ENCODE results near the gene FGF14.

Gene FGF14

DNA sequence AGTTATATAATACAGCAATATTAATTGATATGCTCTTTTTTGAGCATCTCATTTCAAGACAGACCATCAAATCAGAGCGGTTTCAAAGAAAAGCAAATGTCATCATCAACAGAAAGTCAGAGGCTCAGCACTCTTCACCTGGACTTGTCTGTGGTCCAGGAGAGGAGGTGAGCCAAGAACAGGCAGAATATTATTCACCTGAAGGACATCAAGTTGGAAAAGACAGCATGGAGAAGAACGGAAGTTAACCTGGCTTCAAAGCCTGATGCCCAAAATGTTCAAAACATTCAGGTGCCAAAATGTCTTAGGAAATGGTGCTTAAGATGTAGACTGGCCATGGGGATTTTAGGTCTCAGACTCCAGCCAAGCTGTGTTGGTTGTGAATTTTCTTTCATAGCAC lies 40.7 kb downstream of the FGF14 start:
- no peak for DNase-seq

DNA sequence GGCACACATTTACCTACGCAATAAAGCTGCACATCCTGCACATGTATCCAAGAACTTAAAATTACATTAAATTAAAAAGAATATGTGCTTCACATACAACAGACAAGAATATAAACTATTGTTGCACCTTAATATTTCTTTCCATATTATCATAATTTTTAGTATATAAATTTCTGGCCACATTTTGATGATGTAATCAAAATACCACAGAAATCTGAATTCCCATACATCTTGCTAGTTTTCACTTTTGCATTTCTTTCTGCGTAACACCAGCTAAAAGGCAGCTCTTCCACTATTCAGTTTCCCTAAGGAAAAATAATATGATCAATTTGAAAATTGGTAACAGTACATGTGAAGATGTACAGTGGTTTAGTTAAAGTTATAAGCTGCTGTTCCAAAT lies 42.6 kb downstream of the FGF14 start:
- no peak for DNase-seq

DNA sequence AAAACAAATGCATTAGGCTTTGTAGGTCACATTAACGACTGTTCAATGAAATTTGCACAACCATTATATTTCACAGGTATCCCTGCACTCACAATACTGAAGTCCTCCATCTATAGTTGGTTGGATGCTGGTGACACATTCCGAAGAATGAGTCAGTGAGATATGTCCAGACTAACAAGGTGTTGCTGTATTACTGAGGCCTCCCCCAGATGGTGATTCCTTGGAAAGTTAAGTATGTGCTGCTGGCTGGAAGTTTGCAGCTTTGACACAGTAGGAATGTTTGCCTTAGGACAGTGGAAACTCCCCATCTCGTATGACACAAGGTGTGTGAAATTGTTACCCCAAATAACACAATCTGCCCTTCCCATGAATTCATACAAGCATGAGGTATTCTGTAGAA lies 46.6 kb downstream of the FGF14 start:
- DNase-seq = no peak

DNA sequence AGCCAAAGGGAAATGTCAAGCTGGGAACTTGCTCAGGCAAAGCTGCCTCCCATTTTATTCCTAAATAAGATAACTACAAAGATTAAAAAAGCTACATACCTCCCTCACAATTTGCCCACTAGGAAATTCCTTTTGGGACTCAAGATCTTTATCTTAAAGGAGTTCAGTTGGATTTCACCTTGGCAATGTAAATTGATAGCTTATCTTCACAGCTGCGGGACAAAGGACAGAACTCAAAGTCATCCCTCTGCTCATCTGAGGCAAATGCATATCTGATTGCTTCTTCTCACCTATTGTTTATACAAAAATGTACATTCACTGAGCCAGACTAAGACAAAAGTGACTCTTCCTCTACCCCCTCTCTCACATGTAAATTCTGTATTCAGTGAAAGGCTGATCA lies 47.8 kb downstream of the FGF14 start:
- no peak for DNase-seq

DNA sequence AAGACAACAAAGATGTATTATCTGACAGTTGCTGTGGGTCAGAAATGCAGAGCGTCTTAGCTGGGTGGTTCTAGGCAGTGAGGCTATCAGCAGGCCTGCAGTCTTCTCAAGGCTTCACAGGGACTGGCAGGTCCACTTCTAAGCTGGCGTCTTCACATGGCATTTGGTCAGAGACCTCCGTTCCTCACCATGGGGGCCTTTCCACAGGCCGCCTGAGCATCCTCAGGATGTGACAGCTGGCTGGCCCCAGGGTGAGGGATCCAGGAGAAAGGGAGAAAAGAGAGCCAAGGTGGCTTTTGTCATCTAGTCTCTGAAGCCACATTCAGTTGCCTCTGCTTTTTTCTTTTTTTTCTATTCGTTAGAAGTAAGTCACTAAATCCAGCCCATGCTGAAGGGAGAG lies 50.3 kb downstream of the FGF14 start:
- no peak for DNase-seq

DNA sequence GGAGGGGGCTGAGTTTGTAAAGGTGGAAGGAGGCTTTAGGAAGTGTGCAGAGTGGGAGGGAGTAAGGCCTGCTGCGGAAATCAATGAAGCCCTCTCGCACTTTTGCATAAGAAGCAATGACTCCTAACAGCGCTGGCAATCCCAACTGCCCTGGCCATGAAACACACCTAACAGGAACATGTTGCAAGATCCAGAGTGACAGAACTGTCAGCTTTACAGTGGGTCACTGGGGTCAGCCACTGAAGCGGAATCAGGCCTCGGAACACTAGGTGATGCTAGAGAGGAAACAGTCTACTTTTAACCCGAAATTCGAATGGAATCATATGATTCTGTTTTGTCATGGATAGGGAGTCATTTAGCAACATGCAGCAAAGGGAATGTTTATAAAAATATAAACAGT lies 54.4 kb downstream of the FGF14 start:
- DNase-seq = no peak

DNA sequence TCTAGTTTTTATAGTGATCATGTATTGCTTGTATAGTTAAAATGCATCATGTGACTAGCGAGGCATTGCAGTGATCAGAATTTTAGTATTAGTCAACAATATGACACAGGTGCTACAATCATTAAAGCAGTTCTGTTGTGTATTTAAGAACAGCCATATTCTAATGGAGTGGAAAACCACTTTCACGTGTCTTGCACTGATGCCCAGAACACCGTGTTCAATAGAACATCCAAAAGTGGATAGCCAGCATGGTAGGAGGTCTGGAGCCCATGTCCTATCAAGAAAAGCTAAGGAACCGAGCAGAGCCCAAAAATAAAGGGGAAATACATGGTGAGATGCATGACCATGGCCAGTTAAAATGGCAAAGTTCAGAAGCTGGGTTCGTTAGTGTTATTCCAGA lies 55.1 kb downstream of the FGF14 start:
- no peak for DNase-seq

DNA sequence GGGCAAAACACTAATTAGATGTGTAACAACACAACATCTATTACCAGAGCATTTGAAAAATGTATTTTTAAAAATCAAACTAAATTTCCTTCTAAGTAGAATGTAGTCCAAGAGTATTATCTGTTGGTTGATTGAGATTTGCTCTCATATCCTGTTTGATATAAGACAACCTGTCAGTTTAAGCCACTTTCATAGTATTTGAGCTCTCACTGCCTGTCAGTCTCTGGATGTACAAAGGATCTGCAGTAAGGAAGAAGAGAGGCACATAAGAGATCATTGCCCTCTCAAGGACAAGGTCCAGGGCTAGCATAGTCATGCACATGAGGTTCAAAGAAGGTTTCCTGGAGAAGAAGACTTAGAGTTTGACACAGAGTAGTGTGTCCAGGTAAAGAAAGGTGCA lies 57.4 kb downstream of the FGF14 start:
- no peak for DNase-seq

DNA sequence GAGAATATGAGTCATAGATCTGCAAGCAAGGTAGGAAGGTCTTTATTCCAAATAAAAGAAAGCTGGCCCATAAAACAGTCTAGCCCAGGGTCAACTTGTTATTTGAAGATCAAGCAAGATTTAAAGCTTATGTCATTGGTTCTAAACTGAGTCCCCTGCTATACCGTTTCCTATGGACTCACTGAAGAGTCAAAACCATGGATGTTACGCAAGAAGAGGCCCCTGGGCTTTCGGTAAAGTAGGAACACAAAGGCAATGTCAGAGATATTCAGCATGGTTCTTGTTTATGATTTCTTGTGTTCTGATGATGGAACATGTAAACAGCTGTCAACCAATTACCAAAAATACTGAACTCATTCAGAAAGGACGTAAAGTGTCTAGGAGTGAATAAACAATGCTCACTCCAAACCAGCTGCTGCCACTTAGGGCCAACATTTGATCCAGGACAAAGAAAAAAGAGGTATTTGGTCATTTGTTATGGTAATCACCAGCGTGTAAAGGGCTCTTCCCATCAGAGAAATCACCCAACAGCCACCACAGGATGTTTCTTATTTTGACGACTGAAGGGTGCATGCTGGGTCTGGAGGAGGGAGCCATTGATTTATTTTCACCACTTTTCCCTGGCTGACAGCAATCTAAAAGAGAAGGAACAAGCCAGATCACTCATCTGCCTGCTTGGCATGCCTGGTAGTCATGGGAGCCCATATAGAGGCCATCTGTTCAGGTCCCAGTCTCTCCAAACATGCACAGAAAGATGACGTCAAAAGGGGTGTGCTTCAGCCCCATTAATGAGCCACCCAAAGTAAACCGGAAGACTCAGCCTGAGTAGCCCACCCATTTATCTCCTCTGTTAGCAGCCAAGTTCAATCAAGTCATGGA lies 68.3 kb downstream of the FGF14 start:
- DNase-seq = no peak

DNA sequence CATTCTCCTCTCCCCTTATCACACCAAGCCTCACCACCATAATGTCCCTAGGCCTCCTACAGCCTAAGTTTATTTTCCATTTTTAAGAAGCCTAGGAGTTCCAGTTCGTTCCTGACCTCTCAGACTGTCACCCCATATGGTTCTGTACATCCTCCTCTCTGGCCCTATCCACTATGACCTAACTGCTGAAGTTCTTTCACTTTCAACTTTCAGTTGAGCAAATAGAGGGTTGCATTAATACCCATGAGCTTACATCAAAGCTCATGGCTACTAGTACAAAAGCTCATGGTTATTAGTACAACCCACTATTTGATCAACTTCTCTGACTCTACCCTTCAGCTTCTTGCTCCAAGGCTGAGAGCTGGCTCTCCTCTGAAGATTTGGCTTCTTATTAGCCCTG lies 72.9 kb downstream of the FGF14 start:
- no peak for DNase-seq

DNA sequence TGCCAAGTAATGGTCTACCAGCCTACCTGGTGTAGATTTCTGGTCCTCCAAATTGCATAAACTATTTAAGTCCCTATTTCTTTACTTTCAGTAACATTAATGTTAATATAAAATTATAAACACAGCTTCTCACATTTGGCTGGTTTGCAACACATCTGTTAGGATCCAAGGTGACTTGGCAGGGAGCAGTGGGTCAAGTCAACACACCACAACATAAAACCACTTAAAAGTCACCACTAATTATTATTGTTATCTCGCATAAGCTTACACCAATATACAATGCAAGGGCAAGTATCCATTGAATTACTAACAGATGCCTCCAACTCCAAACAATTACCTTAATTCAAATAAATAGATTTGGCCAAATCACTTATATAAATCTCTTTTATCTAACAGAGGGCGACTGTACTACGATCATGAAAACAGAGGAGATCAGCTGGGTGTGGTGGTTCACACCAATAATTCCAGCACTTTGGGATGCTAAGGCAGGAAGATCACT lies 74.7 kb downstream of the FGF14 start:
- no peak for DNase-seq

DNA sequence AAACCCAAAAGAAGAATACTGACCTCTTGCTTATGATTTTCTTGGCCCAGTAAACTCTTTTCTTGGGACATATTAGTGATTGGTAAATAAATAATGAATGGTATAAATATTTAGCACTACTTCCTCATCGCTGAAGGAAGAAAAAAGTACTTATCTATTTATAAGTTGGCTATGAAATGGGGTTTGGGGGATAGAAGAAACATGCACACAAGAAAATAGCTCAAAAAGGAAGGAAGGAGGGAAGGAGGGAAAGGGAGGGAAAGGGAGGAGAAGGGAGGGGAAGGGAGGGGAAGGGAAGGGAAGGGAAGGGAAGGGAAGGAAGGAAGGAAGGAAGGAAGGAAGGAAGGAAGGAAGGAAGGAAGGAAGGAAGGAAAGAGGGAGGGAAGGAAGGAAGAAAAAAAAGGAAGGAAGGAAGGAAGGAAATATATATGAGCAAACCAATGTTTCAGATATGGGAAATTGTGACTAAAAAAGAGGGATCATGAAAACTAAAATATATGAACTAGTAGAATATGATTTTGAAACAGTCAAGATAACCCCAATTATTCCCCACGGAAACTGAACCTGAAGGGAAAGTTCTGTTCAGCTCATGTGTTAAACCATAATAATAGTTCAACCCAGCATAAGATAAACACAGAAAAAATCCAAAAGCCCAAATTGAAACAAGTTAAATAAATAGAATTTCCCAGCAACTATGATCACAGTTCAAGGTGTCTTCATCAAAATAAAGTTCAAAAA lies 75.3 kb downstream of the FGF14 start:
- no peak for DNase-seq

DNA sequence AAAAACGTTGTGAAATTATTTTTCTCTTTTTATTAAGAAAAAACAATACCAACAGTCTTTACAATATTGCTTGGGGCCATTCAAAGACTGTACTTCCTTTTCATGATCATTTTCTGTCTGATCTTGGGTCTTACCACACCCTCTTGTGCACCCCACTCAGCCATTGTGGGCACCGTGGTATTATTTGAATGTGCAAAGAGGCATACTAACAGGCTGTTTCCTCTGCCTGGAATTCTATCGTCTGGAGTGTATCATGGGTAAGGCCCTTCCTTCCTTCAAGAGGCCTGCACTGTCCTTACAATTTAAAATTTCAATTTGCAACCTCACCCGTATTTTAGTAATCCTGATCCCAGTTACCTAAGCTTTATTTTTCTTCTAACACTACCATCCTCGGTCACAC lies 76.5 kb downstream of the FGF14 start:
- DNase-seq = no peak

DNA sequence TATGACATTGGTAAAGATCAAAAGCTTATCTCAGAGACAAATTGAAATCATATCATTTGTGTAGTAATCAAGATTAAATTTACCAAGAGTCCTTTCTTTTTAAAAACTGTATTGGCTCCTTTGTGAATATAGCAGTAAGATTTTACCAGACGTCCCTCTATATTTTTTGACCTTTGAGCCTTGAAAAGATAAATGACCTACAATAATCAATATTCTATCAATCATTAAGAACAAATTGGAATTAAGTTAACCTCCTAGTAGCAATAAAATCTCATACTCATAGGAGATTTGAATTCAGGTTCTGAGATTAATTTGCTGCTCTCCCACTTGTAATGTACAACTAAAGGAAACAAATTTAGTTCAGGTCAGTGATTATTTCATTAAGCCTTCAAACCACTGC lies 78.3 kb downstream of the FGF14 start:
- no peak for DNase-seq

DNA sequence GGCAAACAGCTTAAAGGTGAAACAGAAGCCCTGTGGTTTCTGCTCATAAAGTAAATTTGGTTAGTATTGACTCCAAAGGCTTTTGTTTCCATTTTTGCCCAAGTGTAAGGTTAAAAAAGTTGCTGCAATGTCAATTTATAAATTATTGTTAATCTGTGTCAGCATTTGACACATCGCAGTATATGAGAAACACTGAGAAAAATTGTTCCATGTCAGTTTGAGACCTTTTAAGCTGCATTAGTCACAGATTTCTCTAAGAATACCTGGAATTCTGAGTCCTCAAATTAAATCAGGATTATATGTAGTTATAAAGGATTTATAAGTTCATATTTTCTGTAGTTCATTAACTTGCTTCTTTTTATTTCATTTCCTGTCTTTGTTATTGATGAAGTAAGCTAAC lies 78.8 kb downstream of the FGF14 start:
- DNase-seq = no peak

DNA sequence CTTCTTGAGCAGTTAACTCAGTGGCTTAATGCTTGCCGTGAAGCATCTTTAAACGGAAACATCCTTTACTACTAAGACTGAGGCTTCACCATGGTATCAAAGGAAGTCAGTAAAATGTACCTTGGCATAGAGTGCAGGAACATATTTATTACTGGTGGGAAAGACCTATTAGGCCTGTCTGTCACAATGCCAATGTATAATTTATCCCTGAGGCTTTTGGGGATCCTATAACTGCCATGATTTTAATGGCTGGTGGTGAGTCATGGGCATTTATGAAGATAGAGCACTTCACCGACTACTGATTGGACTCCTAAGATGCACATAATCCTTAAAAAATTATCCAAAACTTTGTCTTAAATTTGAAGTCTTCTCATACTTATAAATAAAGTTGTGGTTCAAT lies 79.6 kb downstream of the FGF14 start:
- DNase-seq = no peak

DNA sequence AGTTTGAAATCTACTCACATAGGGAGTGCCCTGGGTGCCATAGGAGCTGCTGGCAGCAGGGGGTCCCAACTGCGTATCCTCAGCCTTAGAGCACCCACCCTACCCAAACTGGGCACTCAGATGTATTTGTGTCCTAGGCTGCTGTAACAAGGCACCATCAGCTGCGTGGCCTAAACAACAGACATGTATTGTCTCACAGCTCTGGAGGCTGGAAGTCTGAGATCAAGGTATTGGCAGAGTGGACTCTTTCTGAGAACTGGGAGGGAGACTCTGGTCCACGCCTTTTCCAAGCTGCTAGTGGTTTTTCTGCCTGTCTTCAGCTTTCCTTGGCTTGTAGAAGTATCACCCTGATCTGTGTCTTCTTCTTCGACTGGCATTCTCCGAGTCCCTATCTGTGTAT lies 83.6 kb downstream of the FGF14 start:
- DNase-seq = no peak

DNA sequence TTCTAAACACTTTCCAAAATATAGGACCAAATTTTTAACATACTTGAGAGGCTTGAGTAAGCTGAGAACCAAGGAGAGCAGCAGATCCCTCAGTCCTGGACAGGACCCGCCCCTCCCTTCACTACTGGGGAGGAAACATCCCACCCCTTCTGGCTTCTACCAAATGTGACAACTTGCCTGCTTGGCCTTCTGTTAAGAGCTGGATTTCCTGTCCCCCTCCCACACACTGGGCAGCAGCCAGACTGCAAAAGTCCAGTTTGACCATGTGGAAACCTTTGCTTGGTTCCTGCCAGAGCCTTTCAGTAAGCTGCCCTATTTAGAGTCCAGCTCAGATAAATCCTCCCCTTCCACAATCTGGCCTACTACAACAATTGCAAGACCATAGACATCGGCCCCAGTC lies 84.3 kb downstream of the FGF14 start:
- DNase-seq = no peak

DNA sequence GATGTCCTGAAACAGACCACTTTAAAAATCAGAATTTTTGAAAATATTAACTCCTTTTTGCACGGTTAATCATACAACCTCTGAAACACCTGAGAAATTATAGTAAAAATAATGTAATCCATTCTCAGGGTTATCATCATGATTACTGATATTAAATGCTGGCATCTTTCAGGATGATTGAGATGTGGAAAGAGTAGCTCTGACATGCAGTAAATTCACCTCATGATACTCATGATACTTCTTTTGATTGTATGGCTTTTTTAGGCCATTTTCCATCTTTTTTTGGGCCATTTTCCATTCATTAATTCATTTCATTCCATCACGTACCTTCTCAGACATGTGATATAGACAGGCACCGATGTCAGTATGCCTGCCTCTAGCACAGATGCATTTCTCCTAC lies 85.1 kb downstream of the FGF14 start:
- DNase-seq = no peak

DNA sequence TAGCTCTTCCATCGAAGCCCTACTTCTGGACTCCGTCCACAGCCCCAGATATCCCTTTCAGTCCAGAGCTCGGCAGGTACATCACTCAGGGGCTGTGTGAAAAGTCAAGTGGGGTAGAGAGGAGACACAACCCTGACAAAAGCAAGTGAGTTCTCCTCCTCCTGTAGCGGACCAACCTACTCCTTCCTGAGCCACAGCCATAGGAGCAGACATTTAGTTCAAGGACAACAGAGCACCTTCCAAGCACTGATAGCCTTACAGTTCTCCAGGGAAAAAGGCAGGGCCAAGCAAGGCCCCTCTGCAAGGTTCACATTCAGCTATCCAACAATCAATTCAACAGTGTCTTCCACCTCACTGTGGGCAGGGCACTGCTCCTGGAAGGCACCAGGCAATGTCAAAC lies 89.0 kb downstream of the FGF14 start:
- DNase-seq = no peak

DNA sequence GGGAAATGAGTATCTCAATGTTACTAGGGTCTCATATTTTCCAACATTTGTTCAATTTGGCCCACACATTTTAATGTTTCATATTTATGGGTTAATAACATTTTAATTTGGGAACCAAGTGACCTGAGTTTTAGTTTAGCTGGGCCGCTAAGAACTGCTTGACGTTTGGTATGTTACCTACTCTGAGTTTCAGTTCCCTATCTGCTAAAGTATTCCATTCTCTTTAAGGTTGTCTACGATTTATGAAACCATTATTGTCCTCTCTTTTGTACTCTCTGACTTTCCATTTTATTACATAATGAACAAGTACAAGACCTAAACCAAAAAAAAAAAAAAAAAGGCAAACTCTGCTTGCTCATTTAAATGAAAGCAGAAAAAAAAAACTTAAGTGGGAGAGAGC lies 89.9 kb downstream of the FGF14 start:
- no peak for DNase-seq

DNA sequence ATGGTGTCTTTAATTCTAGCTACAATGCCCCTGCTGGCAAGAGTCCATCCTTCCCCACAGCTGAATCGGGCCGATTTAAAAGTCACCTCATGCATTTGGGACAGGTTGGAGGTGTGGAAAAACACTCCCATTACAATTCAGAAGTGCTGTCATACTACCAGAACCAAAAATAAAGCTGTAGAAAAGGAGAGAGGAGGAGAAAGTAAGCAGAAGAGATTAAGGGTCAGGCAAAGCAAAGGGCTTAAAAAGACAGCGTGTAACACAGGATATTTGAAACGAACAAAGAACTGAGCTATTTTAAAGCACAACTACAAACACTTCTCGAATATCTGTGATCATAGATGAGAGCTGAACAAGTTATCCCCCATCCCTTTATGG lies 90.4 kb downstream of the FGF14 start:
- DNase-seq = no peak

DNA sequence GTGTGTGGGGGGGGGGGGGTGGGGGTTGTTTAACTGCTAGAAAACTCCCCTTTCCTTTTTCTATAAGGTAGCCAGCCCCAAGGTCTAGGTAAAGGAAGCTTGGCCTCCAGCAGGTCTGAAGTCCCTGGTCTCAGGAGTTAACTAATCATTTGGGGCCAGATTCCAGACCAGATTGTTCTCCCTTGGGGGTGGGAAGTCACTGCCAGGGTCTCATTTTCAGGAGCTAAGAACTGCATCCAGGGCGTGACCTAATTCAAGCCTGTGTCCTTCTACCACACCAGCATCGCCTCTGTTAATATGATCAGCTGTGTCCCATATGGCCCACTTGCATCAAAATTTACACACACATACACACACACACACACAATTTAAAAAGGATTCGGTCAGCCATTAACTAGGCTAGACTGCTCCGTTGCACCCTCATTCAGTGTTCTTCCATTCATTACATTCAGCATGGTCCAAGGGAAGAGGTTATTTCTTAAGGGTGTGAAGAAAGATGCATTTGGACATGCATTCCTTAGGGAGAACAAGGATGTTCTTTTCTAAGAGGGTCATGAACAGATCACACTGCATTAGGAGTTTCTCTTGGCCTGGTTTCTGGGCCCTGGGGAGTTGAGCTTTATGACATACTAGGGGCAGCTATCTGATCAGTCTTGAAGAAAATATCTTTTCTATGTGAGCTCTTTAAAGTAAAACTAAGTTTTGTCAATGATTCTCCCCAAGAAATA lies 91.0 kb downstream of the FGF14 start:
- no peak for DNase-seq

DNA sequence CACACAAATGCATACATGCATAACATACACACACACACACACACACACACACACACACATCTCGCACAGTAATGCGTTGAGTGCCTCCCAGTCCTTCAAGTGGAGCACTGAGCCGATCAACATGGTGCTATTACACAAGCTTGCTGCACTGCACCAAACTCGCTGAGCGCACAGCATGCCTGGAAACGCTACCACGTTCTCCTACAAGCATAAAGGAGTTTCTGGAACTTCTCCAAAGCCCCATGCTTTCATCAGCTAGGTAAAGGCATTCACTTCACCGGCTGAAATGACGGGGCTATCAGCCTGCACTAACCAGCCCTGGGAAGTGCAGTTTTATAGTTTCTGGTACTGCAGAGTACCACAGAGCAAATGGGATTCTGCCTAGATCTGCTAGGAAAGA lies 92.7 kb downstream of the FGF14 start:
- no peak for DNase-seq

Data from kidney glomerular epithelial cell (primary cell).